ENCODE results near the gene MDFIC.

The MDFIC gene

GRCh38 chr7:115056019-115056418, 134.1 kb downstream of the MDFIC start:
- H3K9me3 Mint-ChIP-seq = no peaks in the 10 kb centered on the region
- no peaks in the 10 kb centered on the region for H3K27me3 Mint-ChIP-seq
- H3K4me3 Mint-ChIP-seq = no peak overlapping the region
- H3K4me1 Mint-ChIP-seq (ENCODE audit: low read depth) = peaks cover 28% of the 10 kb centered on the region
- intact Hi-C loops (cut with micrococcal nuclease) = no loop called here
- H3K27ac Mint-ChIP-seq = no peak overlapping the region
- no peaks in the 10 kb centered on the region for H3K36me3 Mint-ChIP-seq (ENCODE audit: low read depth)

DNA sequence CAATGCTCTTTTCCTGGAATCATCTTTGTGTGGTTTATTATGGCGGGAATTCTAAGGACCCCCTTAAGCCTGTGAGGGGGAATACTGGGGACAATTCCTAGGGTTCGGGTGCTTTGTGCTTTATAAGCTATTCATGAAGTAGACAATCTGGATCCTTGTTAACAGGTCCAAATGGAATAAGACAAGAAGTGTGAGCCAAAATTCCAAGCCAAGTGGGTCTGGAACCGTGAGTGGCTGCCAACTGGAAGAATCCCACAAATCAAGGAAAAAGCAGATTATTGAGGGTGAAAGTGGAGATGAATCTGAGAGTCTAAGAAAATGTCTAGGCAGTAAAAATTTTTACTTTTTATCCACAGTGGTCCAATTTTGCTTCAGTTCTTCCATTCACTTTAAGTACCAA, 136.8 kb downstream of the MDFIC start:
- intact Hi-C loops (cut with micrococcal nuclease) = no loop called here
- no peaks in the 10 kb centered on the region for H3K27me3 Mint-ChIP-seq
- H3K4me3 Mint-ChIP-seq = no peak overlapping the region
- H3K27ac Mint-ChIP-seq = no peak overlapping the region
- H3K9me3 Mint-ChIP-seq = no peaks in the 10 kb centered on the region
- H3K36me3 Mint-ChIP-seq (ENCODE audit: low read depth) = no peaks in the 10 kb centered on the region
- H3K4me1 Mint-ChIP-seq (ENCODE audit: low read depth) = peaks cover 33% of the 10 kb centered on the region

- Mint-ChIP-seq H3K27me3 (no peaks in the 10 kb centered on the region), H3K36me3 (ENCODE audit: low read depth) (no peaks in the 10 kb centered on the region), H3K9me3 (no peaks in the 10 kb centered on the region), H3K4me1 (ENCODE audit: low read depth) (peaks cover 32% of the 10 kb centered on the region), H3K4me3 (no peak overlapping the region), H3K27ac (no peak overlapping the region)
- intact Hi-C loops (cut with micrococcal nuclease) = no loop called here
These were observed 137.4 kb downstream of the MDFIC start for GRCh38 chr7:115059321-115059720.

GRCh38 chr7:115060095-115060870, 138.4 kb downstream of the MDFIC start:
- no peak overlapping the region for H3K4me3 Mint-ChIP-seq
- H3K36me3 Mint-ChIP-seq (ENCODE audit: low read depth) = no peaks in the 10 kb centered on the region
- intact Hi-C loops (cut with micrococcal nuclease) = no loop called here
- H3K27me3 Mint-ChIP-seq = no peaks in the 10 kb centered on the region
- H3K9me3 Mint-ChIP-seq = no peaks in the 10 kb centered on the region
- H3K27ac Mint-ChIP-seq = peak overlapping the region; percentile 58
- H3K4me1 Mint-ChIP-seq (ENCODE audit: low read depth) = peaks cover 33% of the 10 kb centered on the region

GRCh38 chr7:115066050-115066449, 144.2 kb downstream of the MDFIC start:
- no peak overlapping the region for H3K4me3 Mint-ChIP-seq
- H3K36me3 Mint-ChIP-seq (ENCODE audit: low read depth) = no peaks in the 10 kb centered on the region
- H3K27ac Mint-ChIP-seq = peak overlapping the region; percentile 21
- no peaks in the 10 kb centered on the region for H3K9me3 Mint-ChIP-seq
- intact Hi-C loops (cut with micrococcal nuclease) = loop anchor here (5.0 kb wide), 1 partner anchor 81 kb away; no protein-coding TSS in a partner anchor
- no peaks in the 10 kb centered on the region for H3K27me3 Mint-ChIP-seq
- H3K4me1 Mint-ChIP-seq (ENCODE audit: low read depth) = peaks cover 28% of the 10 kb centered on the region

GRCh38 chr7:115066634-115067033, 144.7 kb downstream of the MDFIC start:
- Mint-ChIP-seq H3K4me3 (no peak overlapping the region), H3K4me1 (ENCODE audit: low read depth) (peaks cover 26% of the 10 kb centered on the region), H3K27ac (no peak overlapping the region), H3K36me3 (ENCODE audit: low read depth) (no peaks in the 10 kb centered on the region), H3K27me3 (no peaks in the 10 kb centered on the region), H3K9me3 (no peaks in the 10 kb centered on the region)
- intact Hi-C loops (cut with micrococcal nuclease) = loop anchor here (5.0 kb wide), 1 partner anchor 81 kb away; no protein-coding TSS in a partner anchor

DNA sequence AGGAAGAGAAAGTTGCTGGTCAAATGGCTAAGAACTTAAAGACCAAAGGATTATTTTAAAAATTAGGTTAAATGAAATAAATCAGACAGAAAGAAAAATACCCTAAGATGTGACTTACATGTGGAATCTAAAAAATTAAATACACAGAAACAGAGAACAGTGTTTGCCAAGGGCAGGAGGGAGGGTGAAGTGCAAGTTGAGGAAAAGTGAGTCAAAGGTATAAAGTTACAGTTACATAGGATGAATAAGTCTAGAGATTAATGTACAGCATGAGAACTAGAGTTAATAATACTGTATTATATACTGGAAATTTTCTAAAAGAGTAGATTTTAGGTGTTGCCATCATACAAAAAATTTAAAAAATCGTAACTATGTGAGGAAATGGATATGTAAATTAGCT, 146.3 kb downstream of the MDFIC start:
- no peaks in the 10 kb centered on the region for H3K36me3 Mint-ChIP-seq (ENCODE audit: low read depth)
- H3K27me3 Mint-ChIP-seq = no peaks in the 10 kb centered on the region
- no peak overlapping the region for H3K27ac Mint-ChIP-seq

More for the DNA sequence above, 146.3 kb downstream of the MDFIC start:
- H3K4me3 Mint-ChIP-seq = no peak overlapping the region
- H3K4me1 Mint-ChIP-seq (ENCODE audit: low read depth) = peaks cover 30% of the 10 kb centered on the region
- no peaks in the 10 kb centered on the region for H3K9me3 Mint-ChIP-seq
- intact Hi-C loops (cut with micrococcal nuclease) = loop anchor here (5.0 kb wide), 1 partner anchor 79 kb away; no protein-coding TSS in a partner anchor

Data from dendritic cell treated with granulocyte-macrophage colony-stimulating factor and Interleukin-4, amounts not matched to agents 40 ng/mL and 50 ng/mL, for 4 days (primary cell).